Measurements from ENCODE around the gene ASPG.

Gene ASPG

DNA sequence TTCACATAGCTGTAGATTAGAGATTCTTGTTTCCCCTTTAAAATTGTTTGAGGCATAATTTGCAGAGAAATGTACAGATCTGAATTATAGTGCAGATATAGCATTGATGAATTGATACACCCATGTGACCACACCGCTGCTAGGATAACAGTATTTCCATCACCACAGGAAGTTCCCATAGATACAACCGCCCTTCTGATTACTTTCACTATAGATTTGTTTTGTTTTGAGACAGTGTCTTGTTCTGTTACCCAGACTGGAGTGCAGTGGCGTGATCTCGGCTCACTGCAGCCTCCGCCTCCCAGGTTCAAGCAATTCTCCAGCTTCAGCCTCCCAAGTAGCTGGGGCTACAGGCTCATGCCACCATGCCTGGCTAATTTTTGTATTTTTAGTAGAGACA is 8.8 kb upstream of the ASPG start:
- no peak for DNase-seq

DNA sequence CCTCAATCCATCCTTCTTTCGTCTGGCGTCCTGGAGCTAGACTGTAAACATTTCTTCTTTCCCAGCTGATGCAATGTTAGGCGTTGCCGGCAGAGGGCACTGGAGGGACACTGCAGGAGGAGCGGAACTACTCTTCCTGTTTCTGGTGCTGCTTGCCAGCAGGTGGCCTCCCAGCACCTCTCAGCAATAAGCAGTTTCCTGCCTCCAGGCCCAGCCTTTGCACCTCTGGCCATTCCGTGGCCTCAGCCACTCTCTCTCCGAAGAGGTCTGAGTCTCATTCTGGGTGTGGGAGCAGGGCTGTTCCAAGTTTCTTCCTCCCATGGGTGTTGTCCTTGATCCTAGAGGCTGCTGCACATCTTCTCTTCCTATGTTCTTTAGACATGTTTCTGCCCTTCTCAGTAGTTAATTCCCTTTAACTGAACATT is 7.5 kb upstream of the ASPG start:
- DNase-seq, result peak; percentile 87

DNA sequence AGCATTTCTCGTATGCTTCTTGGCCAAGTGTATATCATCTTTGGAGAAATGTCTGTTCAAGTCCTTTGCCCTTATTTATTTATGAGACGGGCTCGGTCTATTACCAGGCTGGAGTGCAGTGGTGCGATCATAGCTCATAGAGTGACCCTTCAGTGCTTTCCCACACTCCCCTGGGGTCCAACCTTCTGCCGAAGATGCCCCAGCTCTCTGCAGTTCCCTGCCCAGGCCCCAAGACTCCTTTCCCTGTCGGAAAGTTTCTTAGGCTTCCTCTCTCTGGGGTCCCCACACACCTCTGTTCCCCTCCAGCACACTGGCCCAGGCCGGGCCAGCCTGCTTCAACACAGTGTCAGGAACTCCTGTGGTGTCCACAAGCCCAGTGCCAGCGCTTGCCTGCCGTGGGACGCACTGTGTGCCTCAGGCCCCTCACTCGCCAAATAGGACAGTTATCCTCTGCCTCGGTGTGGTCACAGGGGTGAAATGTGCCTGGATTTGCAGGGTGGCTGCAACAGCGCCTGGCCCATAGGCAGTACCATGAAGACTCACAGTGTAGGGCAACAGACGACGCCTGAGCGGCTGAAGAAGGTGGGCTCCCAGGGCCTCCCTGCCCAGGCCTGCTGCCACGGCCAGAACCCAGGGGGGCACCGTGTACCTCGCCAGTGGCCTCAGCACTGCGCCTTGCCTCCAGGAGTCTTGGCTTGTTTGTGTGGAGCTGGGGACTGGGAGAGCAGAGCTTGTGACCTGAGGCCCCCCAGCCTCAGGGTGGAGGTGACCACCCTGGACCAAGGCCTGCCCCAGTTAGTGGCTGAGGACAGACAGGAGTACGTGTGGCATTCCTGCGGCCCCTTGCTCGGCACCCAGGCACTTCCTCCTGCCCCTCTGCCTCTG is 4.9 kb upstream of the ASPG start:
- no peak for DNase-seq

DNA sequence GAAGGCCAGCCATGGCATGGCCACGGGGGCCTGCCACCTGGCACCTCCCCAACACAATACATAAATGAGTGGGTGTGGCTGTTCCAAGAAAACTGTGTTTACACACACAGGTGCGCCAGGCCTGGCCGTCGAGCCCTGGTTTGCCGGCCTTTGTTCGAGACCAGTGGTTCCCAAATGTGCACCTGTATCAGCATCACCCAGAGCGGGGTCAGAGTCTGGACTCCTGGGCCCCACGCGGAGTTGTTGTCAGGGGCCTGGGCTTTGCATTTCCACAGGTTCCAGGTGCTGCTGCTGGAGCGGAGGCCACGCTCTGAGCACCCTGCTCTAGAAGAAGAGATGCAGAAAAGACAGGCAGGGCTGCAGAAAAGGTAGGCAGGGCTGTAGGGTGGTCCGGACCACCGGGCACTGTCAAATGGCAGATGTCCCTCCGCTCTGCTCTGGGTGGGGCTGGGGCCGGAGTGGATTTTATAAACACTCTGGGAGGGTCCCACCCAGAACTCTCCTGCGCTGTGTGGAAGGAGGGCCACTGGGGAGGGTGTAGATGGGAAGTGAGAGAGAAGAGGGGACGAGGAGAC is 4.2 kb upstream of the ASPG start:
- no peak for DNase-seq

DNA sequence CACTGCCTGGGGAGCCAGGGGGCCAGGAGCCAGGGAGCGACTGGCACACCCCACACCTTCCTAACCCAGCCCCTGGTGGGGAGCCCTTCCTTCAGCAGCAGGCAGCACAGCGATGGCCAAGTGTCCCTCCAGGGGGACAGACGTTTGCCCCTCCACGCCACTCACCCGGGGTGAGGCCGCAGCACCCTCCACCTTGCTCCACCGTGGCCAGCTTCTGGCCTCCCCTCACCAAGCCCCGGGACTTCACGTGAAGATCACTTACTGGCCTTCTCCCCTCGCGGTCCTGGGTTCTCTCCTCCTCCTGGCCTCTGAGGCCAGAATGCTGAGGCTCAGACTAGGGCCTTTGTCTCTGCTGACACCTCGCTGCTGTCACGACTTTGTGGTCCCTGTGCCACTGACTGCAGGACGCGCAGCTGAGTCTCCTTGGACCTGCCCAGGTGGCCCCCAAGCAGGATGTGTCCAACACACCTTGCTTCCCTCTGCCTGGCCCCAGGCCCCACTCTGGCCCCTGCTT is 3.5 kb upstream of the ASPG start:
- DNase-seq, result no peak

DNA sequence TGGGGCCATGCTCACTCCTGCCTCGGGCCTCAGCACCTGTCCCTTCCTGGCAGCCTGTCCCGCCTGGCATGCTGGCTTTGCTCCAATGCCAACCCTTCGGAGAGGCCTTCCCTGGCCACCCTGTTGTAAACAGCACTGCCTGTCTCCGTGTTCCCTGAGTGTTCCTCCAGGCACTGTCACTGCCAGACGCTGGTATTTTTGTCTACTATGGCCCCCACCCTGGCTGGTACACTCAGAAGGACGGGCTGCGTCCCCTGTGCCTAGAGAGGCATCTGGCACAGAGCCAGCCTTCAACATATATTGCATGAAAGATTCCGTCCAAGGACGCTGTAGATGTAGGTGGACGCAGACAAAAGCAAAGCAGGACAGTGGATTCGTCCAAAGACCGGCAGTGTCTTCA is 2.7 kb upstream of the ASPG start:
- DNase-seq, result no peak

DNA sequence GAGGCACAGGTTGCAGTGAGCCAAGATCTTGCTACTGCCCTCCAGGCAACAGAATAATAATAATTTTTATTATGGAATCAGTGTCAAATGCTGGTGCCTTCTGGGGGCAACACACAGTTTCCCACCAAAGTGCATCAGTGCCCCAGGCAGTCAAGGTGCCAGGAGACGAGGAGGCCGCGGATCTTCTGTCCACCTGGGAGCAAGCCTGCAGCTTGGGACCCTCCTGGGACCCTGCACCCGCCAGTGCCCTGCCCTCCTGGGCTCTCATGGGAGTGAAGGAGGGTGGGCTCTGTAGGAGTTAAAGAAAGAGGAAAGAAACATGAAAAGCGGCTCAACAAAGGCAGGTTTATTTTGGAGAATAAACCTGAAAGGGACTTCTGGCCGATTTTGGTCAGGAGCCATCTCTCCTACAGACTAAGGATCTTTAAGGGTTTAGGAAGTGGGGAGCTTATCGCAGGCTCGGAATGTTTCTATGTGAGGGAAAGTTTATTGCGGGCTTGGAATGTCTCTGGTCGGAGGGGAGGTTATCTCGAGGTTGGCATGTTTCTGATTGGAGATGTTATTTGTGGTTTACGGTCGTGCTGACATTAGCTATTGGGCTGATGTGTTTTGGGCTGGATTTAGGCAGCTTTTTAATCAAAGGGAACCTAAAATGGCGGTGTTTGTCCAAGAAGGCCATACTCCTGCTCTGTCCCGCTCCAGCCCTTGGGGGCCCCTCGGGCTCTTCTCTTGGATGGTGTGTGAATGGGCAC is 1.1 kb upstream of the ASPG start:
- no peak for DNase-seq

DNA sequence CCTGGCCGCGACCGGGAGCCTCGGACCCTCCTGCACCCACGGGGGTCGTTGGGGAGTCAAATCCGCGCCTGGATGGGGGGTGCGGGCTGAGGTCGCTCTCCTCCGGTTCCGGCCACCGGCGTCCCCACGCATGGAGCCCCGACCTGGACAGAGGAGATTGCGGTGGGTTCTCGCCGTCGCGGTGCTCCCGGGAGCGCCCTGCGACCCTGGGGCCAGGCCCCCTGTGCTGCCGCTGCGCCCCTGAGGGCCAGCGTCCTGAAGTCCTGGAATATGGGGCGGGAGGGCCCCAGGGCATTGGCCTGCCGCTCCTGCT is 345 bp downstream of the ASPG start:
- no peak for DNase-seq

DNA sequence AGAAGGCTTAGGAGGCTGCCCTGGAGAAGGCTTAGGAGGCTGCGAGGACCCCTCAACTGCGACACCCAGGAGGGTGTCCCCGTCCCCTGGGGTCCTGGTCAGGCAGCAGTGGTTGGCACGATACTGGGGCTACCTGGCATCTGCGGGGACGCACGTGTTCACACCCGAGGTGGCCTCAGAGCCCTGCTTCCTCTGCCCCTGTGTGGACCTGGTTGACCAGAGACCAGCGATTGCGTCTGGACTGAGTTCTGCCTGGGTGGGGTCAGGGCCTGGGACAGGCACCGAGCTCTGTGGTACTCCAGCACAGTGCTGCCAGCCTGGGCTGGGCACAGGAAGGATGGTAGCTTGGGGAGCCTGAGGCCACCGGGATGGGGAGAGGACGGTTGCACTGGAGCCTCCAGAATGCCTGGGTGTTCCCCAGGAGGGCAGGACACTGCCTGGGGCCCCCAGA is 735 bp downstream of the ASPG start:
- DNase-seq, result no peak

DNA sequence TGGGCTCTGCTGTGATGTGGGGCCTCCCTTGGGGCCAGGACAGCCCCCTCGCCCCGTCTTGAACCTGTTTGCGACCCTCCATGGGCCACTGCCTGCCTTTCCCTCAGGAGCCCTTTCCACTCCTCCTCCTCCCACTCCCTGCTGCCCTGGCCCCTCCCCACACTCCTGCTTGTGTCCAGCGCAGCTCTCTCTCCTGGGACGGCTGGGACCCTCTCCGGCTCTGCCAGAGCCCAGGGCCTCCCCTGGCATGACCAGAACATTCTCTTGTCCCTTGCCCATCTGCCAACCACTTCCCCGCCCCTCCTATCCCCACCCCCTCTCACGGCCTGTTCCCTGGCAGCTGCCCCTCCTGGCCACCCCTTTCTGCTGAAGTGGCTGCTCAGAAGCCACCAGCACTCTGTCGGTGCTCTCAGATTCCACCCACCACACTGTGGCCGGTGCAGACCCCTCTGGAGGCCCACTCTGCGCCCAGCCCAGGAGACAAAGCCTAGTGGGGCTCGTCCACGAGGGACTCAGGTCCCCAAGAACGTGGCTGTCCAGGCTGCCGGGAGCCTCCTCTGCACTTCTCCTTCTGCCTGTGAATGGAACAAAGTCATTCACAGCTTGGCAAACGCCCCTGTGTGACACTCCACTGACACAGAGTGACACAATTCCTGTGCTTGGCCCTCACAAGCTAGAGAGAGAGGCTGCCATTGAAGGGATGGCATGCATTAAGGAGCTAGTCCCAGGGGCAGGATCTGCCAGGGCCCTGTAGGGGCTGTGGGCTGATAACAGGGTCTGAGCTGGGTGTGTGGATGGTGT is 1.4 kb downstream of the ASPG start:
- no peak for DNase-seq

DNA sequence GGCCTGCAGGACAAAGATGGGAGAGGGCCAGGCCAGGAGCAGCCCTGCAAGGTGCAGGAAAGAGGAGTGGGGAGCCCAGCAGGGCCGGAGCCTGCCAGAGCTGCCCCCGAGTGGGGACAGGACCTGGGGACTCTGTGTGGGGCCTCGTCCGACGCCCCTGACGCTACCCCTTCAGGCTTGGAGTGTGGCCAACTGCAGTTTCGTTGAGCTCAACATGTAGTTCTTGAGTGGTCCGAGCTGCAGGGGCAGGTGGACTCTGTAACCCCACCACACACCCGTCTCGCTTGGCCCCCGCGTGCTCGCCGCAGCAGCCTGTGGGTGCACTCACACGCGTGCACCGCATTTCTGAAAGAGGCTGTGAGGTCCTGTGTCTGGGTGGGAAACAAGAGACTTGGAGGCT is 2.0 kb downstream of the ASPG start:
- no peak for DNase-seq

DNA sequence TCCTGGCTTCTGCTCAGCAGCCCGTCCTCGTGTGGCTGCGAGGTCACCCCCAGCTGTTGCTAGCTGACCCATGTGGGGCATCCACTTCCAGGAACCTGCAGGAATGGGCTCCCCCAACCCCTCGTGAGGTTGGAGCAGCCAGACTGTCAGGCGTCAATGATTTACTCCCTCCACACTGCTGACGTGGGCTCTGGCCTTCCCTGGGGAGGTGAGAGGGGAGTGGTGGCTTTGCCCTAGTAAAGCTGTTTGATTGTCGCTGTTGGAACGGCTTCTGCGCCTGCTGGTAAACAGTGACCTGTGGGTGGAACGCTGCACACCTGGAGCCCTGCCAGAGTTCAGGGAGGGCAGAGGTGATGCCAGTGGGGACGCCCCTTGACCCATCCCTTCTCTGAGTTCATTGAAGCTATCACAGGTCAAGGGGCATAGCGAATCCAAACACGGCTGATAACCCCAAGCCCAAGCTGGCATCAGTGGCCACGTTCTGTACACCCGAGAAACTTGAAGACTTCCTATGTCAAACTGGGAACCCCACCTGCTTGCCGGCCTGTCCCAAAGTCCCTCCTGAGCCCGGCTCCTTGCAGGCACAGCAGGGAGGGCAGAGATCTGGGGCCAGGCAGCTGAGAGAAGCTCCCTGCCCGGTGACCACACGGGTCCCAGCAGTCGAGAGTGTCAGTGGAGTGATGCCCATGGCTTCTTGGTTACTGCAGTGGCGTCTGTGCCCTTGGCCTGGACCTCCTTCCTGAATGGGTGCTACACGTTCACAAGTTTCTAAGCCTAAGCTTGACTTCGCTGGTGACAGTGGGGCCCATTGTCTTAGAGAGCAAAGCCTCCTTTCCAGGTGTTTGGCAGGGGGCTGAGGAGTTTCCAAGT is 2.7 kb downstream of the ASPG start:
- DNase-seq, result no peak

DNA sequence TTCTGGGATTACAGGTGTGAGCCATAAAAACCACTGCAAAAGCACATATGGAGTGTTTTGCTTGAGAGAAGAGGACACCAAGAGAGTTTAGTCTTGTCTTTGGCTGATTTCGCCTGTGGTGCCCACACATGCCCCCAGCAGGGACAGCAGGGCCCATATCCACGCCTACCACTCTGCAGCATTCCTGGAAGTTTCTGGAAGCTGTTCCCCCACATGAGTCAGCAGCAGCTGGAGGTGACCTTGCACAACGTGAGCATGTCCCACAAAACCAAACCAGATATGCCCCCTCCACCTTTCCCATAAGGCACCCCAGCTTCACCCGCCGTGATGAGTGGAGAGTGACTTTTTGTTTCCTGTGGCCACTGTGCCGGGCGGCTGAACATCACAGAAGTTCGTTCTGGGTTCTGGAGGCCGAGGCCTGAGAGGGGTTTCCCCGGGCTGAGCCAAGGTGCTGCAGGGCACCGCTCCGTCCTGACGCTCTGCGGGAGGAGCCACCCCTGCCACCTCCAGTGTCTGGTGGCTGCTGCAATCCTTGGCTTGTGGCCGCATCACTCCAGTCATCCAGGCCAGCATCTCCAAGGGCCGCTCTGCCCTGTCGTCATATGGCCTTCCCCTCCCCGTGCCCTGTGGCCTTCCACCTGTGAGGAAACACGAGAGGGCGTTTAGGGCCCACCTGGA is 4.7 kb downstream of the ASPG start:
- no peak for DNase-seq

DNA sequence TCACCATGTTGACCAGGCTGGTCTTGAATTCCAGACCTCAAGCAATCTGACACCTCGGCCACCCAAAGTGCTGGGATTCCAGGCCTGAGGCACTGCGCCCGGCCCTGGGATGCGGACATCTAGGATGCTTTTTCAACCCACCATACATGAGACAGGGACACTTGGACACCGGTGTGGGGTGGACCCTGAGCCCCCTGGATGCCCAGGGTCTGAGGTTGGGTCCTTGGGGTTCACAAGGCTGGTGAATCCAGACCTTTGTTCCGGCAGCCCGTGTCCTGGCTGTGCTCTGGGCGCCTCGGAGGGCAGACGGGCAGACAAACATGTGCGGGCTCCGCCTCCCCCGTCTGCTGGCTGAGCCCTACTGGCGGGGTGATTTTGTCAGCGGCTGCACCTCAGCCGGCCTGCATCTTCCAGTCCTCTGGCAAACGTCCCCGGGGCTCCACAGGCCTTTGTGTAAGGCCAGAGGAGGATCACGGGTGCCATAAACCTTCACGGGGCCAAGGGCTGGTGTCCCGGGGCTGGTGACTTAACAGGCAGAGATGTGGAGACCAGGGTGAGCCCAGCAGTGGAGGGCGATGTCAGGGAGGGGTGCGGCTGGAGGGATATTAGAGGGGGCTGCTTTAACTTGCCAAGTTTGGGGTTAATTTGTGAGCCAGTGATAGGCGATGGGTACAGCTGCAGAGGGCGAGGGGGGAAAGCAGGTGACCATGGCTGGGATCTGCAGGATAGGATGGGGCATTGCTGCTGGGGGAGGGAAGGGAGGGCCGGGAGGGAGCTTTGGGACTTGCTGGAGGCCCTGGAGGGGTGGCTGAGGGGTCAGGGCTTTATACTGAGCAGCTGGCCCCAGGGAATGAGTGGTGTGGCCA is 5.8 kb downstream of the ASPG start:
- no peak for DNase-seq

DNA sequence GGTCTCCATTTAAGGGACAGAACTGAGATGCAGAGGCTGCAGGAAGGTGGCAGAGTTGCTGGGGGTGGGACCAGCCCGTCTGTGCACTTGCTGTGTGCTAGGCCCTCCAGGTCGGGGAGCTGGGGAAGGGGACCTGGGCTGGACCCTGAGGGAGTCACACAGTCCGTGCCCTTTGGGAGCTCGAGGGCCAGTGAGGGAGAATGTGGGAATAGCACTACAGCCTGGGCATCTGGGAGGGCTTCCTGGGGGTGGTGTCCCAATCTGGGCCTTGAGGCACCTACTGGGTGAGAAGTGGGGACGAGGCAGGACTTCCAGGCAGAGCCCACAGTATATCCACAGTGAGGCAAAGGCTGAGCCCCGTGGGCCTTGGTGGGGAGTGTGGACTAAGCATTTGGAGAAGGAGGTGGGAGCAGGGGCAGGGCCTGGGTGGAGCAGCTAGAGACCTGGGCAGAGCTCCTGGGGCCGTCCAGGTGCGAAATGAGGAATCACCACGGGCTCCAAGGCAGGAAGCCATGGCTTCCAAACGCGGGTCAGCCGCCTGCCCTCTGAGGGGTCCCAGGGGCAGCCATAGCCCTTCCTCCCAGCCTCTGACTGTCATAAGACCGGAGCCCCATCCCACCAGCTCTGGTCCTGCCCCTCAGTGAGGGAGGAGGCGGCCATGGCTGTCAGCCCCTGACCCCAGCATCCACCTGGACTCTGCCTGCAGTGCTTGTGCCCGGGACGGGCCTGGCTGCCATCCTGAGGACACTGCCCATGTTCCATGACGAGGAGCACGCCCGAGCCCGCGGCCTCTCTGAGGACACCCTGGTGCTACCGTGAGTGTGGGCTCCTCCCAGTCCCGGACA is 6.6 kb downstream of the ASPG start:
- DNase-seq, result no peak

DNA sequence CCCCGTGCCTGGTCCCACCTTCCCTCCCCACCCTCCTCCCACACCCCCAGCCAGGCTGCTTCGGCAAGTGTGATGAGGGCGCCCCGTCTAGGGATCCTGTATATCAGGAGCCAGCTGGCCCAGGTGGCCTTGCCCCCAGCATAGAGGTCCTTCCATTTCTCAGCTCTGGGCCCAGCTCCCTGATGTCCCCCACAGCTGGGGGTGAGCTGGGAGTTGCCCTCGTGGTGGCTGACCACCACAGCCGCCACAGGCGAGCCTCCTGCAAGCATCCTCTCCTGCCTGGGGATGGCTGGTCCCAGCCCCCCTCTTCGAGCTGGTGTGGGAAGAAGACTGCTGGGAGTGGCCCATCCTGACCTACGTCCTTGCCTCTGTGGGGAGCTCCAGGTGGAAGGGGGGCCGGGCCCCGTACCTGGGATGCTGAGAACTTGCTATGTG is 7.4 kb downstream of the ASPG start:
- no peak for DNase-seq

DNA sequence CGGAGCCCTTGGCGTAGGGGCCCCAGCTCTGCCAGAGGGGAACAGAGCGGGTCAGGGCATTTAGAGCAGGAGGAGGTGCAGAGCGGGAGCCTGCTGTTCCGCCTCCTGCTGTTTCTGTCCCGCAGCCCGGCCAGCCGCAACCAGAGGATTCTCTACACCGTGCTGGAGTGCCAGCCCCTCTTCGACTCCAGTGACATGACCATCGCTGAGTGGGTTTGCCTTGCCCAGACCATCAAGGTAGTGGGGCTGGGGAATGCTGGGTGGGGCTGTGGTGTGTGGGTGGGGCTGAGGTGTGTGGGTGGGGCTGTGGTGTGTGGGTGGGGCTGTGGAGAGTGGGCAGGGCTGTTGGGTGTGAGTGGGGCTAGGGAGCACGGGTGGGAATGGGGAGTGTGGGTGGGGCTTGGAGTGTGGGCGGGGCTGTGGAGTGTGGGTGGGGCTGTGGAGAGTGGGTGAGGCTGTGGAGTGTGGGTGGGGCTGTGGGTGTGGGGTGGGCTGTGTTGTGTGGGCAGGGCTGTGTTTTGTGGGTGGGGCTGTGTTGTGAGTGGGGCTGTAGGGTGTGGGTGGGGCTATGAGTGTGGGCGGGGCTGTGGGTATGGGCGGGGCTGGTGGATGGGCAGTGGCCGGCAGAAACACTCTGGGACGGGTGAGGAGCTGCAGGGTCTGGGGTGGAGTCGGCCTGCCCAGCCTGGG is 8.0 kb downstream of the ASPG start:
- no peak for DNase-seq

DNA sequence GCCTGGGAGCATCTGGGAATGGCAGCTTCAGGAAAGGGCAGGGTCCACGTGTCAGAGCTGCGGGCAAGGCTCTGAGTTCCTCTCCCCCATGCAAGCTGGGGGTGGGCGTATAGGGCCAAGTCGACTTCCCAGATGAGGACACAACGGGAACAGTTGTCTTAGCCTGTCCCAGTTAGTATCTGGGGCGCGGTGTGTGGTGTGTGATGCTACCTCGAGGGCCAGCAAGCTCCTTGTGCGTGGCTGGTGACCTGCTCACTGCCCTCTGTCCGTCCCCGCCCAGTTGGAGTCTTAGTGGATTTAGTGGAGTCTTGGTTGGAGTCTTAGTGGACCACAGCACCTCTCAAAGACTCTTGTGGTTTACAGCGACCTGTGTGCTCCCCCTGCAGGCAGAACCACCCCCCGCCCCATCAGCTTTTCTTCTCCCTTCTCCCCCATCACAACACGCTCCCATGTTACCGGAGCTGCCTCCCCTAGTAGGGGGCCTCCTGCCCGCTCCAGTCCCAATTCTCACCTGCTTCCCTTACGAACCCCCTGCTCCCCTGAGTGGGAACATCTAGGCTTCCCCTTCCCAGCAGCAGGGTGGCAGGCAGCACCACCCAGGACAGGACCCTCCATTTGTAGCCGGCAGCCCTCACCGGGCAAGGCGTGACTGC is 8.7 kb downstream of the ASPG start:
- DNase-seq, result no peak
